GM21723 (cell line): Measurements from ENCODE around the gene PID1.
"Not testable (repeated sequence)": the region's sequence is repeated elsewhere in the genome, so short reads cannot be mapped to it uniquely, and the experiment has no call there.

Source experiments
- ATAC-seq: cut with Tn5 transposase; IDR thresholded peaks from one replicate; pipeline ENCODE4 v1.9.1; 2021; ENCODE audit warnings: mild to moderate bottlenecking, moderate library complexity; ENCODE audit not compliant: unreplicated experiment

Gene PID1

GRCh38 chr2:229220254-229220653 is 50.8 kb downstream of the PID1 start:
- no peak for ATAC-seq

DNA sequence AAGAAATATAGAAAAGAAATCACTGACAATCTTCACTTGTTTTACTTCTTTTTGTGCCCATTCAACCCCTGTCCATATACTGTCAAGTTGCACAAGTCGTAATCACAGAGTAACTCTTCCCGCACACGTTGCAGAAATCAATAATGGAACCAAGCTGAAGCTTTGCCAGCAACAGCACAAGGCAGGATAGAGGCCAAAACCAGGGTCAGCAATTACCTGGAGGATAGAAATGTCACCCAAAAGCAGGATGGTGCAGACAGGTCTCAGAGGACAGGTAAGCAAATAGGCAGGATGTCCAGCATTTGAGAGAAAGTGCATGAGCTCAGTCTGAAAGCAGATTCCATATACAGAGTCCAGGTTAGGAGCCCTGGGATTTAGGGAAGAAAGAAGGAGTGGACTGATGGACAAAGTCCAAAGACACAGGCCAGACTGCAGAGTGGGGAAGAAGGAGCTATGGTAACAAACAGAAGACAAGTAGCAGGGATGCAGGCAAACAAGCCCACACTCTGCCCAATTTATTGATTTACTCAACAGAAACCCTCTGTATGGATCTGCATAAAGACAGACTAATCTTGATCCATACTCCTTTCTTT is 52.7 kb downstream of the PID1 start:
- ATAC-seq = no peak

DNA sequence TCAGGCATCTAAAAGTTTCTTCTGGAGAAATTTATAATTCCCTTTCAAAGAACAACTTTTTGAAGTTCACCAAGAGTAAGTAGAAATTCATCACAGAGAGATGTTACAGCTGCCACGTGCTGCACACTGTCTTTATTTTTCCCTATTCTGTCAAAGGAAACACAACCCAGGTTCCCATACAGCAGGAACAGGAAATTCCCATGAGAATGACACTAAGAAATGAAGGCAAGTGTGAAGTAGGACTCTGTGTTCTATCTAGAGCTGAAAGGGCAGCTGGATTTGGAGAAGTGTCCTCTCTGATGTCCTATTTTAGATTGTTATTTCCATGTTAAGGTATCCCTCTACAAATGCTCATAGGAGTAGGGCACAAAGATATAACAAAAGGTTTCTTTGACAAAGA is 58.8 kb downstream of the PID1 start:
- no peak for ATAC-seq

DNA sequence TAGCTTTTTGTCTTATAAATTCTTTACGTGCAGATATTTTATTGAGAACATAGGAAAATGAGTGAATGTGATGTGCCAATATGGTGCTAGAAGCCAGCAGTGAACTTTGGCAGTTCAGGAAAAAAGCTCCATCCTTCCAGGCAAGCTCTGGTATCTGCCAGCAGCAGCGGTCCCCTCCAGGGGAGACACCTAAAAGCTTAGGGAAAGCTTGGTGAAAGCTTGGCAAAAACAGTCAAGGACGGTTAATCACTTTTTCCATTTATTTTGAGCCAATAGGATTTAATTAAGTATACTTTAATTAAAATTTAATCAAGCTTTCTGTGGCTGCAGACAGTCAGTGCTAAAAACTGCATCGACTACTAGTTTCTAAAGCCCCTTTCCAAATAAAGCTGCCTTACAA is 60.4 kb downstream of the PID1 start:
- ATAC-seq = no peak

DNA sequence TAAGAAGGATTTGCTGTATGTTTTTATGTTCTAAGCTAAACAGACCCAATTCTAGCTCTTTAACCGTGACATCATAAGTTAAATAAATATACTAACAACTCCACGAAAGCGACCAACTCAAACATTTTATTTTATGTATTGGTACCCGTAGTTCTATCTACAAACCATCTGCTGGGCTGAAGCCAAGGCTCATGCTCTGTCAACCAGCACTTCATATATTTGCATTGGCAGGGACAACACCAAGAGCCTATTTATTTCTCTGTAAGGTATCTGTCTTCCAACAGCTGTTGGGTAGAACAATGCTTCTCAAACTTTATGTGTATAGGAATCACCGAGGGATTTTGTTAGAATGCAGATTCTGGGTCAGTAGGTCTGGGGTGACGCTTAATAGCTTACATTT is 64.5 kb downstream of the PID1 start:
- ATAC-seq = no peak

- ATAC-seq = no peak
These were observed 65.4 kb downstream of the PID1 start for GRCh38 chr2:229205704-229206103.

- ATAC-seq = no peak
These were observed 68.4 kb downstream of the PID1 start for GRCh38 chr2:229202646-229203045.

DNA sequence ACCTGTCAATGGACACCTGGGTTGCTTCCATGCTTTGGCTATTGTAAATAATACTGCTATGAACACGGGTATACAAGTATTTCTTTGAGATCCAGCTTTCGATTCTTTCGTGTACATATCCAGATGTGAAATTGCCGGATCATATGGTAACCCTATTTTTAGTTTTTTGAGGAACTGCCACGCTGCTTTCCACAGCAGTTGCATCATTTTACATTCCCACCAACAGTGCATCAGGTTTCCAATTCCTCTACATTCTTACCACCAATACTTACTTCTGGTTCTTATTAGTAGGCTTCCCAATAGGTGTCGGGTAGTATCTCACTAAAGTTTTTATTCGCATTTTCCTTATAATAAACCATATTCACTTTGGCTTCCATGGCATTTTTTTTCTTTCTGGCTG is 69.6 kb downstream of the PID1 start:
- ATAC-seq = no peak

DNA sequence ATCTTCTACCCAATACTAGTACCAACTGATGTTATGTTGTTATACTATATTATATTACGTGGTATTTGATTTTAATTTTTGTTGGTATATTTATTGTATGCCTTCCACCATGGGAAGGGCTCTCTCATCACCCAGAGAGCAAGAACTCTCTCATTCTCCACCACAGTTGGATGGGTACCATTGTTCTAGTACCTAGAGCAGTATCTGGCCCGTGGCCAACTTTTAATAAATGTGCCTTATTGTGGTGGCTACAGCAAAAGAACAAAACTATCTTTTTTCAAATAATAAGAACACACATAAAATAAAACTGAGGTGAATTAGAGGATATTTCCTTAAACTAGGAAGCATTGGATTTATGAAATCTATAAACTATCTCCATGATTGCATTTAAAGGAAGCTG is 71.8 kb downstream of the PID1 start:
- no peak for ATAC-seq

- no peak for ATAC-seq
These were observed 74.6 kb downstream of the PID1 start for GRCh38 chr2:229196448-229196847.

- no peak for ATAC-seq
These were observed 75.6 kb downstream of the PID1 start for GRCh38 chr2:229195346-229195947.

DNA sequence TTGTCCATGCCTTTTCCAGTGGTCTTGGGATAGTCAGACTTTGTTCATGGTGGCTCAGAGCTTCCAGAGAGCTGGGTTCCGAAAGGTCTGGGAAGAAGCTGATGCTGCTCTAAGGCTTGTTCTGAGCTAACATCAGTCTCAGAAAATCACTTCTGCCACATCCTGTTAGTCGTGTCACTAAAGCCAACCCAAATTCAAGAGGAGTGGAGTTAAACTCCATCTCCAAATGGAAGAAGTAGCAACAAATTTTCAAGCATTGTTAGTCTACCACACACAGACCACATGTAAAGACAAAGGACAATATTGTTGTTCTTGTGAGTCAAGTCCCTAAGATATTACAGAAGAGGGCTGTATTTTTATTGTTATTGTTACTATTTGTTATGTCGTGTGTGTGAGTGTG is 77.8 kb downstream of the PID1 start:
- no peak for ATAC-seq

- ATAC-seq = no peak
These were observed 79.7 kb downstream of the PID1 start for GRCh38 chr2:229191413-229191812.

DNA sequence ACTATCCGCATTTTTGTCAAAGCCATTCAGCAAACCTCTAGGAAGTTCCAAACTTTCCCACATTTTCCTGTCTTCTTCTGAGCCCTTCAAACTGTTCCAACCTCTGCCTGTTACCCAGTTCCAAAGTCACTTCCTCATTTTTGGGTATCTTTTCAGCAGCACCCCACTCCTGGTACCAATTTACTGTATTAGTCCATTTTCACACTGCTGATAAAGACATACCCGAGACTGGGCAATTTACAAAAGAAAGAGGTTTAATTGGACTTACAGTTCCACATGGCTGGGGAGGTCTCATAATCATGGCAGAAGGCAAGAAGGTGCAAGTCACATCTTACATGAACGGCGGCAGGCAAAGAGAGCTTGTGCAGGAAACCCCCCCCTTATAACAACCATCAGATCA is 84.0 kb downstream of the PID1 start:
- ATAC-seq = not testable (repeated sequence)

- no peak for ATAC-seq
These were observed 89.4 kb downstream of the PID1 start for GRCh38 chr2:229181641-229182040.

DNA sequence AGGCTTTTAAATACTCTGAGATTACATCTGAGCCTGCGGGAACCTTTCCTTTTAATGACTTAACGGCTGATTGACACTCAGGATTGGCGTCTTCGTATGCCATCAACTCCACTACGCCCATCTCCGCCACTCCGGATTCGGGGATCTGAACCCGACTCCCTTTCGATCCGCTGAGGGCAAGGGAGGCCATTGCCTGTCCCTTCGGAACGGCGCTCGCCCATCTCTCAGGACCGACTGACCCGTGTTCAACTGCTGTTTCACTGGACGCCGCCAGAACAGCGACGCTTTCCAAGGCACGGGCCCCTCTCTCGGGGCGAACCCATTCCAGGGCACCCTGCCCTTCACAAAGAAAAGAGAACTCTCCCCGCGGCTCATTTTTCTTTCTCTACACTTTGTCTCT is 90.4 kb downstream of the PID1 start:
- ATAC-seq = no peak

DNA sequence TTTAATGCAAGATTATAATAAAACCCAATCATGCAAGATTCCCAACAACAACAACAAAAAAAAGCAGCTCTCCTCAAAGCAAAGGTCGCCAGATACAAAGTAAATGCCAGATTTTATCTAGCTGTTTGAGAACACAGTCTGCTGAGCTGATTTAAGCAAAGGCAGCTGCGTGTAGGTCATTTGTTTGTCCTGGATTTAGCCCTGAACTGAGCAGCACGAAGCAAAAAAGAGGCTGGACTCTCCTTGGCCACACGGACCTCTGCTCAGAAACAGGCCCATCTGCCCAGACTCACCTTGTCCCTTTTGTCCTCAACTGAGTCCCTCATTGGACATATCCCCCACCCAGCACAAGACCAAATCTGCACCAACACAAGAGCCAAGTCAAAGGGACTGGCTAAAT is 91.5 kb downstream of the PID1 start:
- no peak for ATAC-seq

DNA sequence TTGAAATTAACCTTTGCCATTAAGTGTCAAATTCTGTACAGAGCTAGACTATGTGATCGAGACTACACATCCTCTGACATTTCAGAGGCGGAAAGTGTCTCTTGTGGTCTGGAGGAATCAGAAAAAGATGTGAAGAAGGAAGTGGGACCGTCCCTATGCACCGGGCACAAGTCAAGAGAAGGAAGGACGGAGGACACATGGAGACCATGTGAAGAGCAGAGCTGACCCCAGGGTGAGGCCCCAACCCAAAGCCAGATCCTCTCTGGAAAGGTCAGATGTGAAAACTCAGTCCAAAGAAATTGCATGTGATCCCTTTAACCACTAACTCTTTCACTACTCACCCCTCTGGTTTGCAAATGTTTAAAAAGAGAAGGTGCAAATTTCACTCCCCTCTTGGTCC is 92.4 kb downstream of the PID1 start:
- ATAC-seq = no peak

DNA sequence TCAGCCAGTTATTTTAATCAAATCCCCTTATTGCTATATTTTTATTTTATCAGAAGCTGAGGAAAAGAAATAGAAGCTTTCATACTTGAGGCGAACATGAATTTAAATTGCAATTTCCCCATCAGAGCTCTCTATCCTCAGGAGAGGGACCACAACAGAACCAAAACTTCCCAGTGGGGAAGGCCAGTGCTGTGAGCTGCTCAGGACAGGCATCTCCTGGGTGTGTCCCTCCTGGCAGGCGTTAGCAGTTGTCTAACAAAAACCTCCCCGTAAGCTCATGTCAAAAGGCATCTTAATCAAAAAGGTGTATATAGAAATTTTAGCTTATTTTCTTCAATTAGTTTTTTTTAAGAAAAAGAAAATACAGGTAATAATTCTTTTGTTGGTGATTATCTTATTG is 93.0 kb downstream of the PID1 start:
- no peak for ATAC-seq

DNA sequence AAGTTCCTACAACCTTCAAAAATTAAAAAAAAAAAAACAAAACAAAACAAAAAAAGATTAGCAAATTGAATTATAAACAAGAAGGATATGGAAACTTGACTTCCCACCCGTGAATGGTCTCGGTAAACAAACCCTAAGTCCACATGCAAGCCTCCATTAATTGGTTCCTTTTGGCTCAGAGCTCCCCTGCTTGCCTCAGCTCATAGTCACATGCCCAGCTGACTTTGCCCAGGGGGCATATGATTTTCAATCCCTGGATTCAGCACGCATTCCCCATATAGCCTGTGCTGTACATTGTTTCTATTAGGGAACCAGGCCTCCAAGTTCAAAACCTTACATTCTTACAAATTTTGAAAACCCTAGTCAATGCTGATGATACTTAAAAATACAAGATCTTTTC is 95.0 kb downstream of the PID1 start:
- ATAC-seq = no peak

DNA sequence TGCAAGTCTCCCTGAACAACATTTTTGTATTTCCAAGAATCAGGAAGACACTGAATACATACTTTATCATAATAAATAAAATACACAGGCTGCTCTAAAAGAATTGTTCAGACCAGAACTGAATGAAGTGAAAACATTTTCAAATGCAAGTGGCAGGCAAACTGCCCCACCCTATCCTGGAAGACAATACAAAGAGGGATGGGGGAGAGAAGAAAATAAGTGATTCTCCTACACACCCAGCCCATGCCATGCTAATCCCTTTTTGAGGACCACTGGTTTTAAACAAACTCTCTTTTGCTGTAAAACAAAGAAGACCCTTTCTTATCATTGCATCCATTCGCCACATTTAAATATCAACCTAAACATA is 95.6 kb downstream of the PID1 start:
- ATAC-seq = no peak

GRCh38 chr2:229174794-229175496 is 96.1 kb downstream of the PID1 start:
- no peak for ATAC-seq
